HCT116 (cell line): ENCODE measurements around the gene CTCF. TPM values are rescaled to one million over a fixed set of nuclear protein-coding genes. Genes with fewer than 3 reads are reported as not detected.

Experiments used
- ATAC-seq: fragments of 200-7000 bp; cut with Tn5 transposase; 2 replicates; pipeline ENCODE4 v1.9.1; 2020; ENCODE audit warnings: mild to moderate bottlenecking, moderate library complexity
- BruUV-seq: library from RNA; stranded (reverse); fragments of 400-500 nt; replicated peaks from 2 replicates; lab custom pipeline; 2021; lab: Mats Ljungman, UMichigan
- CTCF ChIA-PET: fragments of 300-600 bp; sonication (Branson Sonifier 250); formaldehyde crosslinking; loops from one replicate; lab custom pipeline; 2021; ENCODE audit warnings: antibody characterized with exemption; lab: Charles Lee
- POLR2A ChIA-PET: fragments of 300-600, 350-600 bp; sonication (Branson Sonifier 250); formaldehyde crosslinking; loops from one replicate; lab custom pipeline; 2021; ENCODE audit warnings: antibody characterized with exemption; lab: Charles Lee
- RAD21 ChIA-PET, 2 experiments: fragments of 300-600 bp; sonication (Branson Sonifier 250); formaldehyde crosslinking; loops; one replicate each; lab custom pipeline; 2023; ENCODE audit warnings: low total read pairs in 2 of 2; ENCODE audit not compliant: uncharacterized antibody in 2 of 2, unreplicated experiment in 2 of 2, low non-redundant PET in 1 of 2; lab: Charles Lee
- DNase-seq: peaks from one replicate; pipeline ENCODE4 v3.0.0-alpha.2; 2010; ENCODE audit warnings: low read depth, low spot score
- H2AFZ ChIP-seq: fragments of 200-600 bp; shearing (Covaris generic), sonication (generic); 2 replicates; pipeline ENCODE4 v1.6.1; 2017; ENCODE audit warnings: low read depth, mixed run types, mixed read lengths, antibody characterized with exemption, low read length; ENCODE audit not compliant: poor library complexity, severe bottlenecking
- H3K27ac ChIP-seq: 2 replicates; pipeline ENCODE4 v1.5.1; 2012; ENCODE audit warnings: low read depth, low read length
- H3K27me3 ChIP-seq: fragments of 200-600 bp; sonication (generic); 2 replicates; pipeline ENCODE4 v1.6.1; 2016; ENCODE audit warnings: mixed run types, low read length, mixed read lengths; ENCODE audit not compliant: insufficient read depth
- H3K36me3 ChIP-seq, 2 experiments: fragments of 200-500 bp in 1 of 2; fragments of 200-600 bp in 1 of 2; sonication (Bioruptor generic) in 1 of 2; sonication (generic) in 1 of 2; 2 replicates each; pipeline versions ENCODE4 v1.5.1 to v1.6.1; 2014 to 2016; ENCODE audit warnings: low read length in 2 of 2, inconsistent platforms in 1 of 2, mixed read lengths in 1 of 2, mixed run types in 1 of 2; ENCODE audit not compliant: insufficient read depth in 2 of 2, control insufficient read depth in 1 of 2
- H3K4me1 ChIP-seq, 2 experiments: fragments of 200-600 bp in 1 of 2; sonication (generic) in 1 of 2; 2 replicates each; pipeline versions ENCODE4 v1.5.1 to v1.6.1; 2012 to 2017; ENCODE audit warnings: low read length in 2 of 2, inconsistent platforms in 1 of 2, mild to moderate bottlenecking in 1 of 2, mixed read lengths in 1 of 2, mixed run types in 1 of 2, moderate library complexity in 1 of 2; ENCODE audit not compliant: insufficient read depth in 2 of 2, control insufficient read depth in 1 of 2
- H3K4me2 ChIP-seq: fragments of 200-600 bp; sonication (generic); 2 replicates; pipeline ENCODE4 v1.6.1; 2017; ENCODE audit warnings: mixed run types, low read length, mixed read lengths
- H3K4me3 ChIP-seq, 2 experiments: fragments of 200-600 bp in 1 of 2; sonication (generic) in 1 of 2; replicated peaks in 1 of 2; 2 replicates each; pipeline ENCODE4 v1.5.1; 2011 to 2016; ENCODE audit warnings: low read length in 2 of 2, control low read depth in 1 of 2, low read depth in 1 of 2, mild to moderate bottlenecking in 1 of 2, mixed read lengths in 1 of 2, mixed run types in 1 of 2
- H3K79me2 ChIP-seq: fragments of 200-600 bp; sonication (generic); 2 replicates; pipeline ENCODE4 v1.6.1; 2017; ENCODE audit warnings: mild to moderate bottlenecking, mixed run types, low read length, moderate library complexity, mixed read lengths; ENCODE audit not compliant: insufficient read depth
- H3K9ac ChIP-seq: fragments of 200-600 bp; sonication (generic); 2 replicates; pipeline ENCODE4 v1.6.1; 2016; ENCODE audit warnings: low read length, mixed read lengths
- H3K9me2 ChIP-seq: fragments of 200-600 bp; sonication (generic), shearing (Covaris generic); 2 replicates; pipeline ENCODE4 v1.6.1; 2017; ENCODE audit warnings: mixed run types, mild to moderate bottlenecking, moderate library complexity; ENCODE audit not compliant: insufficient read depth
- H3K9me3 ChIP-seq, 2 experiments: fragments of 200-500 bp in 1 of 2; fragments of 200-600 bp in 1 of 2; sonication (Bioruptor generic) in 1 of 2; sonication (generic) in 1 of 2; 2 replicates each; pipeline ENCODE4 v1.6.1; 2014 to 2017; ENCODE audit warnings: low read length in 2 of 2, mixed read lengths in 2 of 2, inconsistent platforms in 1 of 2, low read depth in 1 of 2, mild to moderate bottlenecking in 1 of 2, mixed run types in 1 of 2, moderate library complexity in 1 of 2; ENCODE audit not compliant: control insufficient read depth in 1 of 2, insufficient read depth in 1 of 2
- H4K20me1 ChIP-seq: fragments of 200-600 bp; sonication (generic), shearing (Covaris generic); 2 replicates; pipeline ENCODE4 v1.6.1; 2017; ENCODE audit warnings: mixed run types, mild to moderate bottlenecking, moderate library complexity; ENCODE audit not compliant: insufficient read depth
- ATF3 ChIP-seq: IDR thresholded peaks from 2 replicates; pipeline ENCODE4 v1.6.1; 2012
- CTCF ChIP-seq, 3 experiments: fragments of 200-600 bp in 1 of 3; sonication (generic) in 1 of 3; IDR thresholded peaks in 2 of 3; conservative IDR thresholded peaks in 1 of 3; 2 replicates each; pipeline ENCODE4 v1.5.1; 2012 to 2017; ENCODE audit warnings: low read depth in 2 of 3, low read length in 2 of 3, antibody characterized with exemption in 1 of 3, borderline replicate concordance in 1 of 3, control low read depth in 1 of 3, mild to moderate bottlenecking in 1 of 3, mixed read lengths in 1 of 3, mixed run types in 1 of 3, moderate library complexity in 1 of 3; ENCODE audit not compliant: insufficient read depth in 1 of 3
- EGR1 ChIP-seq: IDR thresholded peaks from 2 replicates; pipeline ENCODE4 v1.6.1; 2012; ENCODE audit warnings: low read depth
- ELF1 ChIP-seq: IDR thresholded peaks from 2 replicates; pipeline ENCODE4 v1.6.1; 2012; ENCODE audit warnings: low read depth, borderline replicate concordance
- EZH2 ChIP-seq: fragments of 200-600 bp; sonication (generic); IDR thresholded peaks from 2 replicates; pipeline ENCODE4 v1.6.1; 2017; ENCODE audit warnings: antibody characterized with exemption, mixed run types
- FOSL1 ChIP-seq: IDR thresholded peaks from 2 replicates; pipeline ENCODE4 v1.6.1; 2012; ENCODE audit warnings: low read depth
- JUND ChIP-seq: IDR thresholded peaks from 2 replicates; pipeline ENCODE4 v1.6.1; 2012
- MAX ChIP-seq: IDR thresholded peaks from 2 replicates; pipeline ENCODE4 v1.6.1; 2012
- POLR2A ChIP-seq: IDR thresholded peaks from 2 replicates; pipeline ENCODE4 v1.7.0; 2011; ENCODE audit warnings: borderline replicate concordance; ENCODE audit not compliant: insufficient read depth, insufficient read length; ENCODE audit errors: extremely low read depth
- RAD21 ChIP-seq: IDR thresholded peaks from 2 replicates; pipeline ENCODE4 v1.6.1; 2012; ENCODE audit warnings: low read depth, mild to moderate bottlenecking
- REST ChIP-seq: IDR thresholded peaks from 2 replicates; pipeline ENCODE4 v1.6.1; 2012; ENCODE audit warnings: low read depth
- SIN3A ChIP-seq: IDR thresholded peaks from 2 replicates; pipeline ENCODE4 v1.6.1; 2012; ENCODE audit warnings: low read depth
- SP1 ChIP-seq: IDR thresholded peaks from 2 replicates; pipeline ENCODE4 v1.6.1; 2012; ENCODE audit warnings: low read depth
- TCF7L2 ChIP-seq: IDR thresholded peaks from 2 replicates; pipeline ENCODE4 v1.7.0; 2011; ENCODE audit warnings: borderline replicate concordance, inconsistent platforms; ENCODE audit not compliant: insufficient read depth, insufficient read length; ENCODE audit errors: extremely low read depth
- ZBTB33 ChIP-seq: IDR thresholded peaks from 2 replicates; pipeline ENCODE4 v1.6.1; 2011; ENCODE audit warnings: mild to moderate bottlenecking, low read length, moderate library complexity; ENCODE audit not compliant: insufficient replicate concordance; ENCODE audit errors: extremely low read depth
- ZFX ChIP-seq: fragments of 450-650 bp; IDR thresholded peaks from 2 replicates; pipeline ENCODE4 v1.6.1; 2017
- intact Hi-C: fragments of 100-400 bp; cut with micrococcal nuclease; formaldehyde crosslinking; loops from 2 replicates; pipeline ENCODE4 v1.10.0; 2022
- total RNA-seq: library from RNA; stranded (reverse); gene quantifications from one replicate; pipeline ENCODE4 v1.2.1, GENCODE V29; 2021; ENCODE audit not compliant: unreplicated experiment

The CTCF gene
- total RNA-seq, 1 experiment from 2014 or later, result 48.3 TPM

GRCh38 chr16:67656344-67657016 lies 94.2 kb downstream of the CTCF start:
- RAD21 ChIA-PET, result no interaction called here
- TF ChIP-seq EZH2, result no peak
- TF ChIP-seq ATF3, result no peak
- TF ChIP-seq JUND, result no peak
- no peak for TF ChIP-seq TCF7L2
- TF ChIP-seq ELF1, result no peak
- TF ChIP-seq MAX, result no peak
- TF ChIP-seq RAD21, result no peak
- TF ChIP-seq SIN3A, result no peak
- no peak for TF ChIP-seq SP1
- no peak for TF ChIP-seq ZFX
- no peak for TF ChIP-seq POLR2A
- no peak for TF ChIP-seq FOSL1
- no peak for TF ChIP-seq ZBTB33
- no peak for TF ChIP-seq REST
- TF ChIP-seq EGR1, result no peak
- no peak for TF ChIP-seq CTCF (IDR thresholded peaks at IDR 0.05 in 2 of 3, conservative IDR thresholded peaks at IDR 0.05 in 1 of 3; ENCODE audit: borderline replicate concordance in 1 of 3, insufficient read depth in 1 of 3, low read depth in 2 of 3, low read length in 2 of 3)
- Histone ChIP-seq H3K9me3 (no peaks in the 10 kb centered on the region), H3K9me2 (no peaks in the 10 kb centered on the region), H4K20me1 (no peaks in the 10 kb centered on the region), H3K4me1 (peaks cover 3 to 23% of the 10 kb centered on the region in 2 experiments; a peak in 3 of 4 replicates), H3K27ac (no peak overlapping the region), H3K4me3 (no peak overlapping the region), H3K79me2 (peaks cover 21% of the 10 kb centered on the region; the same call in 1 of the 2 replicates), H3K27me3 (no peaks in the 10 kb centered on the region), H3K36me3 (peaks cover 0 to 6% of the 10 kb centered on the region in 2 experiments; a peak in 1 of 4 replicates), H3K9ac (no peak overlapping the region), H2AFZ (no peak overlapping the region), H3K4me2 (no peak overlapping the region)
- DNase-seq (no peak), ATAC-seq (no peak)
- intact Hi-C loops, result no loop called here
- BruUV-seq, result no TSS peak
- POLR2A ChIA-PET, result no interaction called here
- CTCF ChIA-PET, result no interaction called here
